Adipocyte (in vitro differentiated cells): ENCODE data around the gene THRSP.
A peak's percentile ranks its signal among the peaks of the same experiment; 100 is the strongest.
"Not testable (repeated sequence)": the region's sequence is repeated elsewhere in the genome, so short reads cannot be mapped to it uniquely, and the experiment has no call there.

Source experiments
- DNase-seq: peaks from one replicate; pipeline ENCODE4 v3.0.0-alpha.2; 2015; ENCODE audit warnings: low read depth
- H3K27me3 ChIP-seq: replicated peaks from 2 replicates; pipeline ENCODE4 v1.7.0; 2013; ENCODE audit warnings: mild to moderate bottlenecking, low read length, moderate library complexity; ENCODE audit not compliant: control insufficient read depth, insufficient read depth
- H3K36me3 ChIP-seq: 2 replicates; pipeline ENCODE4 v1.7.0; 2013; ENCODE audit warnings: low read length, mild to moderate bottlenecking, moderate library complexity; ENCODE audit not compliant: control insufficient read depth, insufficient read depth, severe bottlenecking
- H3K4me1 ChIP-seq: 2 replicates; pipeline ENCODE4 v1.7.0; 2013; ENCODE audit warnings: mild to moderate bottlenecking, low read length, moderate library complexity; ENCODE audit not compliant: control insufficient read depth, insufficient read depth
- H3K4me3 ChIP-seq: 2 replicates; pipeline ENCODE4 v1.7.0; 2013; ENCODE audit warnings: mild to moderate bottlenecking, low read length, moderate library complexity
- H3K9ac ChIP-seq: 2 replicates; pipeline ENCODE4 v1.7.0; 2013; ENCODE audit warnings: mild to moderate bottlenecking, low read length, moderate library complexity
- H3K9me3 ChIP-seq: 2 replicates; pipeline ENCODE4 v1.7.0; 2013; ENCODE audit warnings: mild to moderate bottlenecking, low read length, moderate library complexity; ENCODE audit not compliant: control insufficient read depth

The THRSP gene

DNA sequence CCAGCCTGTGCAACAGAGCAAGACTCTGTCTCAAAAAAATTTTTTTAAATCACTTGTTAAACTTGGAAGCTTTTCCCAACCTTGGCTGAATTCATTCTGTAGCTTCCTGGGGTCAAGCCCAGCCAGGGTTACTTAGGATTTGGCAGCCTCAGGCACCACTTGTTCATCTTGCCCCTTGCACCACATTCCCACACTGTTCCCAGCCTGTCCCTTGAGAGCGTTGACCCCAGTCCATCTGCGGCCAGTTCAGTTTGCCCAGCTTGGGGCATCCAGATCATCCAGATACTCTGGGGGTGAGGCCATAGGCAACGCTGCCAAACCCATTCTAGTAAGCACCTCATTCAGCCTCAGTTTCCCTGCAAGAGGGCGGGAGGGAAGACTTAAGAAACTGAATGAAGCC is 8.7 kb upstream of the THRSP start:
- Histone ChIP-seq H3K9me3 (no peaks in the 10 kb centered on the region), H3K4me1 (peaks cover 26% of the 10 kb centered on the region), H3K9ac (no peak overlapping the region), H3K4me3 (no peak overlapping the region), H3K27me3 (no peaks in the 10 kb centered on the region), H3K36me3 (no peaks in the 10 kb centered on the region)
- DNase-seq: no peak

DNA sequence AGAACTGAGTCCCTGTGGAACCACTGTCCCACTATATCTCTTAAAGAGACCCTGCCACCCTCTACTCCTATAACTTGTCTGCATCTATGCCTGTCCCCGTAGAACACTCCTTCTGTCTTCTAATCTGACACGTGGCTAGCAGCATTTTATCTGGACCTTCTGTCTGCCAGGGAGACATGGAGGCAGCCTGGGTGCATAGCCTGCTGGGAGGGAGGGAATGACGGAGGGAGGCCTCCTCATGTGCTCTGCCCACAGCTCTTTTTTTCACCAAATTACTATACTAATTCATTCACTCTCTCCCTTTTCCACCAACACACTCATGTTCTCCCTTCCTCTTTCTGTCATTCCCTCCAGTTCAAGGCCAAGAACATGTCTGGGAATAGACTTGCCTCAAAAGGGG is 7.6 kb upstream of the THRSP start:
- H3K9me3 ChIP-seq: no peaks in the 10 kb centered on the region
- no peak for DNase-seq
- no peaks in the 10 kb centered on the region for H3K36me3 ChIP-seq
- H3K27me3 ChIP-seq: no peaks in the 10 kb centered on the region
- H3K4me1 ChIP-seq: peaks cover 32% of the 10 kb centered on the region
- no peak overlapping the region for H3K4me3 ChIP-seq
- H3K9ac ChIP-seq: peak overlapping the region; percentile 30

DNA sequence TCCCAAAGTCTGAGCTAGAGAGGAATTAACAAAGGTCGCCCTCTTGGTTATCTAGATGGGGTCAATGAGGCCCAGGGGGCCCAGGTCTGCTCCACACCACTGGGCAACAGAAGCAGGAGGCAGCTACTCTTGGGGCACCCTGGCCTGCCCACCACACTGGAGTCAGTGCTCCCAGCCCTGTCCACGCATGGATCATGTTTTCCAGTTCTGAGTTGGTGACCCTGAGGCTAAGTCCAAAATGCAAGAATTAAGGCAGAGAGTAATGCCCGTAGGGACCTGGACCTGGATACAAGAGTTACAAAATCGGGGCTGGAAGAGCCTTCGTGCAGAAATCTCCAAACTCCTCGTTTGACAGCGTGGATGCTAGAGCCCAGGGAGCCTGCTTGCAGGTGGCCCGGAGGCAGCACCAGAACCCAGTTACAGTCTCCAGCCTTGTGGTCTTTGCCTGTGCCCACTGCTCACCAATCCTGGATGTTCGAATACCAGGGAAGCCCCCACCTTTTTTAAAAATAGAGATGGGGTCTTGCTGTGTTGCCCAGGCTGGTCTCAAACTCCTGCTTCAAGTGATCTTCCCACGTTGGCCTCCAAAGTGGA is 6.1 kb upstream of the THRSP start:
- H3K27me3 ChIP-seq: no peaks in the 10 kb centered on the region
- DNase-seq: no peak
- no peak overlapping the region for H3K9ac ChIP-seq
- no peaks in the 10 kb centered on the region for H3K36me3 ChIP-seq
- peaks cover 35% of the 10 kb centered on the region for H3K4me1 ChIP-seq
- H3K4me3 ChIP-seq: no peak overlapping the region
- no peaks in the 10 kb centered on the region for H3K9me3 ChIP-seq

DNA sequence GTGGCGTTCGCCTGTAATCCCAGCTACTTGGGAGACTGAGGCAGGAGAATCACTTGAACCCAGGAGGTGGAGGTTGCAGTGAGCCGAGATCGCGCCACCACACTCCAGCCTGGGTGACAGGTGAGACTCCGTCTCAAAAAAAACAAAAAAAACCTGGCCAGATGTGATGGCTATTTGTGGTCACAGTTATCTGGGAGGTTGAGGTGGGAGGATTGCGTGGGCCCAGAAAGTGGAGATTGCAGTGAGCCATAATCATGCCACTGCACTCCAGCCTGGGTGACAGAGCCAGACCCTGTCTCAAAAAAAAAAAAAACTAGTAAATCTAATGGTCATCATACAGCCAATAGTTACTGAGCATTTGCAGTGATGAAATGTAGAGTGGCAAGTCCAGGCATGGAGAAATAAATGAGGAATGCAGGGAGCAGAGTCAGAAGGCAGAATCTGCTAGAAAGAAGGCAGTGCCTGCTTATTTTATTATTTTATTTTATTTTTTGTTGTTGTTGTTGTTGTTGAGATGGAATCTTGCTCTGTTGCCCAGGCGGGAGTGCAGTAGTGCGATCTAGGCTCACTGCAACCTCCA is 3.8 kb upstream of the THRSP start:
- peaks cover 47% of the 10 kb centered on the region for H3K4me1 ChIP-seq

DNA sequence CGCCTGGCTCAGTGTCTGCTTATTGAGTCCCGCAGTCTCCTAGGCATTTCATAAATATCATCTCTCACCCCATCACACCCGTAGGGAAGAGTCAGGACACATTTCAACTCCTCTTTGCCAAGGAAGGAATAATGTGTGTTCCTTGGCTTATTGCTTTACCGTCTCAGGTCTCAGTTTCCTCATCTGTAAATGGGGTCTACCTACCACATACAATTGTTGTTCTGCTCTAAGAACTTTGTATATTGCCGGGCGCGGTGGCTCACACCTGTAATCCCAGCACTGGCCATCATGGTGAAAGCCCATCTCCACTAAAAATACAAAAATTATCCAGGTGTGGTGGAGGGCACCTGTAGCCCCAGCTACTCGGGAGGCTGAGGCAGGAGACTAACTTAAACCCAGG is 3.1 kb upstream of the THRSP start:
- Histone ChIP-seq H3K9me3 (no peaks in the 10 kb centered on the region), H3K36me3 (no peaks in the 10 kb centered on the region), H3K4me3 (no peak overlapping the region), H3K4me1 (peaks cover 43% of the 10 kb centered on the region), H3K27me3 (no peaks in the 10 kb centered on the region), H3K9ac (peak overlapping the region; percentile 81)
- no peak for DNase-seq

More for the DNA sequence above, 3.8 kb upstream of the THRSP start:
- not testable (repeated sequence) for H3K9me3 ChIP-seq, H3K4me3 ChIP-seq, H3K27me3 ChIP-seq, DNase-seq, H3K36me3 ChIP-seq
- peak overlapping the region; percentile 81 for H3K9ac ChIP-seq

DNA sequence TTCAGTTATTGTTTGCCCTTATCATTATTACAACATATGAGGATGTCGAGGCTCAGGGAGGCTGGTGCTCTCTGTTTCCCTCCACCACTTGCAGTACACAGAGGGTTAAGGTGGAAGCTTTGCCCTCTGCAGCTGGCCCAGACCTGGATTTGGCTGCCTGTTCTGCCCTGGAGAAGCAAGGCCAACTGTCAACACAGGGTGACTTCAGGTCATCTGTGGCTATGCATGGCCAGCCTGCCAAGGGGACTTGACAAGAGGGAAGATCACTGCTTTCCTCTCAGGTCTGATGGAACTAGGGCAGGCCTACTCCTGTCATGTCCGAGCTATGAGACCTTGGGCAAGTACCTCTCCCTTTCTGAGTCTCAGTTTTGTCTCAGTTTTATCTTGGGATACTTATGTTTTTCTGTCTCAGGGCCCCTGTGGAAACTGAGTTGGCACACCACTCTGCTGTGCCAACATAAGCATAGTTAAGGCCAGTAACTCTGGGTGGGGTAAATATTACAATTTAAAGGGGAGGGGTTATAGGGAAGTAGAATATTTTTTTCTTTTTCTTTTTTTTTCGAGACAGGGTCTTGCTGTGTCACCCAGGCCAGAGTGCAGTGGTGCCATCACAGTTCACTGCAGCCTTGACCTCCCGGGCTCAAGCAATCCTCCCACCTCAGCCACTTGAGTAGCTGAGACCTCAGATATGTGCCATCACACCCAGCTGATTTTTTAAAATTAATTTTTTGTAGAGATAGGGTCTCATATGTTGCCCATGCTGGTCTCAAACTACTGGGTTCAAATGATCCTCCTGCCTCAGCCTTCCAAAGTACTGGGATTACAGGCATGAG is 2.4 kb upstream of the THRSP start:
- peak overlapping the region; percentile 81 for H3K9ac ChIP-seq
- H3K4me1 ChIP-seq: peaks cover 43% of the 10 kb centered on the region
- no peak overlapping the region for H3K4me3 ChIP-seq
- no peaks in the 10 kb centered on the region for H3K27me3 ChIP-seq
- H3K9me3 ChIP-seq: no peaks in the 10 kb centered on the region
- DNase-seq: peak; percentile 30
- no peaks in the 10 kb centered on the region for H3K36me3 ChIP-seq

DNA sequence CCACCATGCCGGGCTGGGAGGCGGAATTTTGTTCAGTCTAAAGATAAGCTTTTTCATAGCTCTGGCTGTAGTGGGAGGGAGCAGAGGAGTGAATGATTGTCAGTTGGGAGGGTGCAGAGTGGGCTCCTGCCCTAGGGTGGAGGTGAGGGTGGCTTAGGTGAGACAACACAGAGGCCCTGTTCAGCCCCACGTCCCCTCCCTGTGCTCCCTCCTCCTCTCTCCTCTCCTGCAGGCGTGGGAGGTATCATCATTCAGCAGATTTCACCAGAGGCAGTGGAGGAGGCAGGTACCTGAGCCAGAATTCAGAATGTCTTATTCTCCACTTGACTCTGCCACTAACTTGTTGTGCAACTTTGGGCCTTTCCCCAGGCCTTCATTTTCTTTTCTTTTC is 1.7 kb upstream of the THRSP start:
- Histone ChIP-seq H3K27me3 (no peaks in the 10 kb centered on the region), H3K4me1 (peaks cover 43% of the 10 kb centered on the region), H3K9me3 (no peaks in the 10 kb centered on the region), H3K36me3 (no peaks in the 10 kb centered on the region), H3K4me3 (no peak overlapping the region), H3K9ac (peak overlapping the region; percentile 81)
- no peak for DNase-seq

DNA sequence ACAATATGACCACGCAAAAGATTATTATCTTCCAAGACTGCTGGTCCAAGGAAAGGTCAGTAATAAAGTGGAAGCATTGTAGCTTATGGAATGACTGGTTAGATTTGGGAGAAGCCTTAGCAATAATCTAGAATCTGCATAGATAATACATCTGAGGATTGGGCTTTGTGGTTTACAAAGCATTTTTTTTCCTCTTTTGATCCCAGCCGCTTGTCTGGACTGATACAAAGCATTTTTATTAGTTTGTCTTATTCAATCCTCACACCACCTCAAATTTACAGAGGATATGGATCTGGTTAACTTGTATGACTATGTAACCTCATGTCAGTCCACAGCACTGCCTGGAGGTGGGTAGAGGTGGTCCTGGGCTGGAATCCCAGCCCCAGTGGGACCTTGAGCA is 990 bp upstream of the THRSP start:
- Histone ChIP-seq H3K4me1 (peaks cover 38% of the 10 kb centered on the region), H3K9ac (peak overlapping the region; percentile 68), H3K36me3 (peaks cover 4% of the 10 kb centered on the region), H3K4me3 (no peak overlapping the region), H3K27me3 (no peaks in the 10 kb centered on the region), H3K9me3 (no peaks in the 10 kb centered on the region)
- no peak for DNase-seq

DNA sequence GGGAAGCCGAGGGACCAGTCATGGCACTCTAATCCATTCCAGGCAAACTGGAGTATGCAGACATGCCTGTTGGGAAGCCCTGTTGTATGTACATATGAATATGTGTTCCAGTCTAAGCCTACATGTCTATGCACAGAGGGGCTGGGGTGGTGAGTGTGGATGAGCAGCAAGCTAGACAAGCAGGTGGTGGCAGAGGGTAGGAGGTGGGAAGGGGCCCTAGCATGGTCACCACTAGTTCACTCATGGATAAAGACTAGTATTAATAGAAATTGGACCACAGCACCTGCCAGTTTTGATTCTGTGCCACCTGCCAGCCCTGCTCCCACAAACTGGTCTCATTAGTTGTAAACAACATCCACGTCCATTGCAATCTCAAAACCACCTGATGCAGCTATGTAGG is 1.5 kb downstream of the THRSP start:
- Histone ChIP-seq H3K27me3 (no peaks in the 10 kb centered on the region), H3K4me1 (peaks cover 44% of the 10 kb centered on the region), H3K9ac (peak overlapping the region; percentile 78), H3K4me3 (peak overlapping the region; percentile 80), H3K36me3 (peaks cover 27% of the 10 kb centered on the region), H3K9me3 (no peaks in the 10 kb centered on the region)
- DNase-seq: no peak

DNA sequence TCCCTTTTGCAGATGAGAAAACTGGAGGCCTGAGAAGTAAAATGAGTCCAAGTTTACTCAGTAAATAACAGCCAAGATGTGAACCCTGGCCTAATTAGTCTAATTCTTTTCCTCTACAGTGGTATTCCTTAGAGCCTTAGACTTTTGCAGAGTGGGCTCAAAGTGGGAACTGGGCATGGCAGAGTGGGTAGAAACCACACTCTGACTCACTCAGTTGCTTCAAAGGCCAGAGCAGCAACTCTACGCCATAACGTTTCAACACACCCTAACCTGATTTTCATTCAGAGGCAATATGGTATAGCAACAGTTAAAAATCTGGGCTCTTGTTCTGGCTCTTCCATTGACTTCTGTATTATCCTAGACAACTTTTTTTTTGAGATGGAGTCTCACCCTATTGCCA is 2.8 kb downstream of the THRSP start:
- Histone ChIP-seq H3K27me3 (no peaks in the 10 kb centered on the region), H3K9ac (no peak overlapping the region), H3K9me3 (no peaks in the 10 kb centered on the region), H3K4me3 (no peak overlapping the region), H3K4me1 (peaks cover 37% of the 10 kb centered on the region), H3K36me3 (peaks cover 40% of the 10 kb centered on the region)
- DNase-seq: no peak

DNA sequence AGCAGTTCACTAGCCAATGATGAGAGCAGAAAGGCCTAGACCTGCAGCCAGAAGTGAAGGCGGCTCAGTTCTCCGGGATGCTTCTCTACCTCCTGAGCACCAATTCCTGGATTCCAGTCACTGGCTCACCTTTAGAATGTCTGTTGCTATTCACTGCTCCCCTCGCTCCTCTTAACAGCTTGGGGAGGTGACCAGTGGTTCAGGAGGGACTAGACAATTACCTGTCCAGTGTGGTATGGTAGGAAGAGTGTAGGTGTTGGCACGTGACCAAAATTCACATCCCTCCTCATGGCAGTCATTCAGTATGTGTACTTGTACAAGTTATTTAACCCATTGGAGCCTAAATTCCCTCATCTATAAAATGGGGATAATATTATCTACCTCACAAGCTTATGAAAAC is 4.0 kb downstream of the THRSP start:
- H3K36me3 ChIP-seq: peaks cover 49% of the 10 kb centered on the region
- DNase-seq: no peak
- no peak overlapping the region for H3K9ac ChIP-seq
- no peaks in the 10 kb centered on the region for H3K27me3 ChIP-seq
- peaks cover 28% of the 10 kb centered on the region for H3K4me1 ChIP-seq
- H3K9me3 ChIP-seq: no peaks in the 10 kb centered on the region
- no peak overlapping the region for H3K4me3 ChIP-seq
